HEK293 (cell line): Measurements from ENCODE around the gene IDH3B.
A peak's percentile ranks its signal among the peaks of the same experiment; 100 is the strongest.

Experiments
- CTCF ChIA-PET: fragments of 350-600 bp; formaldehyde crosslinking; extraction: SDS; loops from one replicate; lab custom pipeline; 2021; ENCODE audit warnings: antibody characterized with exemption; lab: Yijun Ruan, JAX
- POLR2A ChIA-PET: fragments of 300-600 bp; formaldehyde crosslinking; extraction: SDS; loops from one replicate; lab custom pipeline; 2020; ENCODE audit warnings: antibody characterized with exemption, inconsistent platforms; lab: Yijun Ruan, JAX
- H3K27ac ChIP-seq: fragments of 200-500 bp; sonication (Bioruptor generic); 2 replicates; pipeline ENCODE4 v1.5.1; 2014; ENCODE audit warnings: low read depth, low read length, control low read depth, inconsistent platforms; ENCODE audit errors: extremely low read depth
- H3K36me3 ChIP-seq, 2 experiments: fragments of 200-500 bp in 1 of 2; sonication (Bioruptor generic) in 1 of 2; 1 replicate in 1 of 2; 2 replicates in 1 of 2; pipeline ENCODE4 v1.5.1; 2014 to 2017; ENCODE audit warnings: inconsistent platforms in 2 of 2, low read length in 2 of 2; ENCODE audit not compliant: control insufficient read depth in 2 of 2, insufficient read depth in 1 of 2
- H3K4me1 ChIP-seq: fragments of 200-500 bp; sonication (Bioruptor generic); 2 replicates; pipeline ENCODE4 v1.5.1; 2014; ENCODE audit warnings: mild to moderate bottlenecking, low read length, inconsistent platforms; ENCODE audit not compliant: control insufficient read depth, insufficient read depth
- H3K4me3 ChIP-seq: 2 replicates; pipeline ENCODE4 v1.5.1; 2011; ENCODE audit warnings: low read depth, mild to moderate bottlenecking, control low read depth, low read length, moderate library complexity
- H3K9me3 ChIP-seq: fragments of 200-500 bp; sonication (Bioruptor generic); 2 replicates; pipeline ENCODE4 v1.5.1; 2014; ENCODE audit warnings: low read depth, low read length, inconsistent platforms; ENCODE audit not compliant: control insufficient read depth, insufficient read depth
- GLIS1 ChIP-seq: fragments of 450-650 bp; formaldehyde crosslinking; IDR thresholded peaks from 2 replicates; pipeline ENCODE4 v1.5.1; 2016; ENCODE audit warnings: missing biosample characterization, missing genetic modification characterization
- KLF9 ChIP-seq: fragments of 450-650 bp; formaldehyde crosslinking; IDR thresholded peaks from 2 replicates; pipeline ENCODE4 v1.5.1; 2016; ENCODE audit warnings: missing biosample characterization, missing genetic modification characterization, low read depth
- MEIS1 ChIP-seq: sonication (generic); formaldehyde crosslinking; IDR thresholded peaks from 2 replicates; pipeline ENCODE4 v1.8.1; 2022; ENCODE audit warnings: missing genetic modification reagents, mild to moderate bottlenecking, borderline replicate concordance
- PRDM10 ChIP-seq: fragments of 450-650 bp; formaldehyde crosslinking; IDR thresholded peaks from 2 replicates; pipeline ENCODE4 v1.5.1; 2016; ENCODE audit warnings: missing biosample characterization, missing genetic modification characterization
- REPIN1 ChIP-seq: fragments of 450-650 bp; formaldehyde crosslinking; IDR thresholded peaks from 2 replicates; pipeline ENCODE4 v1.5.1; 2017; ENCODE audit warnings: missing biosample characterization, missing genetic modification characterization, low read depth
- REST ChIP-seq: fragments of 450-650 bp; formaldehyde crosslinking; IDR thresholded peaks from 2 replicates; pipeline ENCODE4 v1.5.1; 2016; ENCODE audit warnings: missing biosample characterization, missing genetic modification characterization
- SP3 ChIP-seq: fragments of 450-650 bp; formaldehyde crosslinking; IDR thresholded peaks from 2 replicates; pipeline ENCODE4 v1.5.1; 2016; ENCODE audit warnings: missing biosample characterization, missing genetic modification characterization
- ZBTB44 ChIP-seq: fragments of 450-650 bp; IDR thresholded peaks from 2 replicates; pipeline ENCODE4 v1.5.1; 2018; ENCODE audit warnings: missing biosample characterization, mild to moderate bottlenecking, missing genetic modification characterization
- ZIC2 ChIP-seq: fragments of 450-650 bp; formaldehyde crosslinking; IDR thresholded peaks from 2 replicates; pipeline ENCODE4 v1.5.1; 2016; ENCODE audit warnings: missing biosample characterization, missing genetic modification characterization
- ZNF324 ChIP-seq: fragments of 450-650 bp; formaldehyde crosslinking; IDR thresholded peaks from 2 replicates; pipeline ENCODE4 v1.5.1; 2016; ENCODE audit warnings: missing biosample characterization, missing genetic modification characterization
- ZNF366 ChIP-seq: fragments of 450-650 bp; formaldehyde crosslinking; conservative IDR thresholded peaks from 2 replicates; pipeline ENCODE4 v1.5.1; 2016; ENCODE audit warnings: missing biosample characterization, missing genetic modification characterization
- ZNF501 ChIP-seq: fragments of 450-650 bp; formaldehyde crosslinking; IDR thresholded peaks from 2 replicates; pipeline ENCODE4 v1.5.1; 2016; ENCODE audit warnings: missing biosample characterization, missing genetic modification characterization
- ZNF645 ChIP-seq: fragments of 450-650 bp; formaldehyde crosslinking; IDR thresholded peaks from 2 replicates; pipeline ENCODE4; 2016; ENCODE audit warnings: missing biosample characterization, missing genetic modification characterization
- ZNF707 ChIP-seq: fragments of 450-650 bp; formaldehyde crosslinking; IDR thresholded peaks from 2 replicates; pipeline ENCODE4 v1.5.1; 2016; ENCODE audit warnings: missing biosample characterization, missing genetic modification characterization
- ZNF777 ChIP-seq: fragments of 450-650 bp; formaldehyde crosslinking; IDR thresholded peaks from 2 replicates; pipeline ENCODE4 v1.5.1; 2017; ENCODE audit warnings: missing biosample characterization, missing genetic modification characterization, borderline replicate concordance
- ZSCAN5A ChIP-seq: fragments of 450-650 bp; formaldehyde crosslinking; IDR thresholded peaks from 2 replicates; pipeline ENCODE4 v1.5.1; 2016; ENCODE audit warnings: missing biosample characterization, missing genetic modification characterization

The IDH3B gene

GRCh38 chr20:2709205-2709981 is 45.4 kb upstream of the IDH3B start:
- Histone ChIP-seq H3K27ac (no peak overlapping the region), H3K4me1 (peaks cover 4% of the 10 kb centered on the region; the same call in 1 of the 2 replicates), H3K36me3 (peaks cover 0 to 13% of the 10 kb centered on the region in 2 experiments; a peak in 1 of 3 replicates)
- POLR2A ChIA-PET, result no interaction called here
- TF ChIP-seq ZIC2 (tag by site-specific recombination) (peak; percentile 74), SP3 (tag by site-specific recombination) (no peak), GLIS1 (tag by site-specific recombination) (peak; percentile 26; the same call in 1 of the 2 replicates)
- TF ChIP-seq, all 188 proteins: peak for 2
- no peaks in the 10 kb centered on the region for H3K9me3 ChIP-seq
- CTCF ChIA-PET, result interaction anchor here (0.5 to 1.1 kb wide), 3 partner anchors 34 to 291 kb away, joined by 3 to 5 read pairs (median 3); no protein-coding TSS in a partner anchor
- no peak overlapping the region for H3K4me3 ChIP-seq

GRCh38 chr20:2708665-2709064 is 44.6 kb upstream of the IDH3B start:
- H3K27ac ChIP-seq, result no peak overlapping the region
- peaks cover 4% of the 10 kb centered on the region; the same call in 1 of the 2 replicates for H3K4me1 ChIP-seq
- POLR2A ChIA-PET, result no interaction called here
- peaks cover 0 to 13% of the 10 kb centered on the region in 2 experiments; a peak in 1 of 3 replicates for H3K36me3 ChIP-seq
- CTCF ChIA-PET, result interaction anchor here (0.7 to 1.2 kb wide), 2 partner anchors 44 to 789 kb away, joined by 3 read pairs; no protein-coding TSS in a partner anchor
- no peak for TF ChIP-seq ZNF645
- TF ChIP-seq ZNF366 (tag by site-specific recombination), result no peak
- no peak for TF ChIP-seq ZNF501 (tag by site-specific recombination)
- no peak for TF ChIP-seq REST (tag by site-specific recombination)
- TF ChIP-seq REPIN1 (tag by site-specific recombination), result no peak
- TF ChIP-seq ZNF707 (tag by site-specific recombination), result no peak
- TF ChIP-seq GLIS1 (tag by site-specific recombination), result no peak
- TF ChIP-seq ZBTB44 (tag by site-specific recombination), result no peak
- TF ChIP-seq PRDM10 (tag by site-specific recombination), result no peak
- TF ChIP-seq KLF9 (tag by site-specific recombination), result no peak
- no peak for TF ChIP-seq ZSCAN5A (tag by site-specific recombination)
- no peak for TF ChIP-seq ZNF324 (tag by site-specific recombination)
- TF ChIP-seq ZNF777 (tag by site-specific recombination), result no peak
- no peak for TF ChIP-seq MEIS1 (CRISPR knock-in tag)
- H3K4me3 ChIP-seq, result no peak overlapping the region
- H3K9me3 ChIP-seq, result no peaks in the 10 kb centered on the region
